Upper lobe of left lung (tissue), 6 donors: ENCODE data around the gene AAMP. TPM values are rescaled to one million over a fixed set of nuclear protein-coding genes. Genes with fewer than 3 reads are reported as not detected.

ENCODE experiments used
- ATAC-seq, 2 donors: fragments of 200-7000 bp; cut with Tn5 transposase; one replicate each; pipeline ENCODE4 v1.9.1; 2022; ENCODE audit warnings: mild to moderate bottlenecking in 2 of 2, moderate library complexity in 2 of 2; ENCODE audit not compliant: low FRiP score in 2 of 2
- DNase-seq, 2 donors: peaks; one replicate each; pipeline ENCODE4 v3.0.0-alpha.2; 2019 to 2020
- H3K27ac ChIP-seq, 4 donors: fragments of 200-600 bp; sonication (generic); one replicate each; pipeline ENCODE4 v1.5.1; 2016 to 2019
- H3K27me3 ChIP-seq, 4 donors: fragments of 200-600 bp; sonication (generic); one replicate each; pipeline ENCODE4 v1.5.1; 2017 to 2019
- H3K36me3 ChIP-seq, 4 donors: fragments of 200-600 bp; sonication (generic); one replicate each; pipeline ENCODE4 v1.5.1; 2016 to 2019
- H3K4me1 ChIP-seq, 4 donors: fragments of 200-600 bp; sonication (generic); one replicate each; pipeline ENCODE4 v1.5.1; 2018 to 2019
- H3K4me3 ChIP-seq, 4 donors: fragments of 200-600 bp; sonication (generic); one replicate each; pipeline ENCODE4 v1.5.1; 2017 to 2019; ENCODE audit warnings: mild to moderate bottlenecking in 2 of 4, moderate library complexity in 1 of 4
- H3K9me3 ChIP-seq, 4 donors: fragments of 200-600 bp; sonication (generic); one replicate each; pipeline ENCODE4 v1.5.1; 2018 to 2019
- CTCF ChIP-seq, 6 experiments: fragments of 450-650 bp in 4 of 6; fragments of 200-600 bp in 2 of 6; sonication (generic) in 2 of 6; IDR thresholded peaks; one replicate each; pipeline ENCODE4 v1.5.1; 2016 to 2019; ENCODE audit warnings: antibody characterized with exemption in 6 of 6
- EP300 ChIP-seq, 4 donors: sonication (generic); formaldehyde crosslinking; IDR thresholded peaks; one replicate each; pipeline ENCODE4 v1.5.1; 2017; ENCODE audit warnings: antibody characterized with exemption in 4 of 4, control low read depth in 2 of 4
- POLR2A ChIP-seq, 4 donors: fragments of 450-650 bp; IDR thresholded peaks; one replicate each; pipeline ENCODE4 v1.5.1; 2016 to 2017; ENCODE audit warnings: antibody characterized with exemption in 4 of 4, mild to moderate bottlenecking in 2 of 4
- POLR2AphosphoS5 ChIP-seq, 2 donors: sonication (generic); formaldehyde crosslinking; IDR thresholded peaks; one replicate each; pipeline ENCODE4 v1.5.1; 2017; ENCODE audit warnings: antibody characterized with exemption in 2 of 2
- WGBS, 2 donors: methylation state at CpG; one replicate each; pipeline ENCODE4 v1.1.5; 2017 to 2018; 5-methylcytosine and 5-hydroxymethylcytosine counted together
- total RNA-seq, 6 donors: library from RNA; depleted of rRNA in 4 of 6; stranded (reverse); fragments of >200 nt in 4 of 6; gene quantifications; one replicate each; pipeline versions ENCODE4 v1.1.0 to v1.2.1, GENCODE V29; 2016 to 2021
- donor health status: DM: no; HTN: no; CAD: no; lungs with moderate emphysema.
- donor health status: DM: no; HTN: yes; CAD: no; lungs with severe emphysema.

Gene AAMP
- total RNA-seq, 6 donors from 2014 or later: 67.1 to 168 (median 118) TPM

DNA sequence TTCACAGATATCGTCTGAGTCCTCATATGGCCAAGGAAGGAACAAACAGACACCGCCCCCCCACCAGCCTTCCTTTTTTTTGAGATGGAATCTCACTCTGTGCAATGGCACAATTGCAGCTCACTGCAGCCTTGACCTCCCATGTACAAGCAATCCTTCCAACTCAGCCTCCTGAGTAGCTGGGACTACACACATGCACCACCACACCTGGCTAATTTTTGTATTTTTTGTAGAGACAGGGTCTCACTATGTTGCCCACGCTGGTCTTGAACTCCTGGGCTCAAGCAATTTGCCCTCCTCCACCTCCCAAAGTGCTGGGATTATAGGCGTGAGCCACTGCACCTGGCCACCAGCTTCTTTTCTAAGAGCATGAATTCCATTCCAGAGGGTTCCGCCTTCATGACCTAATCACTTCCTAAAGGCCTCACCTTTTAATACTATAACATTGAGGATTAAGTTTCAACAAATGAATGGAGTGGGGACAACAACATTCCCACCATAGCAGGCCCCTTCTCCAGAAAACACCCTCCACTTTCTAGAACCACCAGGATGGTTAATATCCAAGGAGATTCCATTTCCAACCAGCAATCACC is 24.6 kb upstream of the AAMP start:
- no peaks in the 10 kb centered on the region for H3K9me3 ChIP-seq
- WGBS, 2 donors: 60 to 69% methylated on average over 5 of the region's 5 CpGs
- no peak for DNase-seq
- H3K36me3 ChIP-seq: no peaks in the 10 kb centered on the region
- H3K4me1 ChIP-seq: peaks cover 45 to 66% (median 54%) of the 10 kb centered on the region in 4 donors
- peak overlapping the region; percentile 78 to 99 (median 91) for H3K27ac ChIP-seq
- ATAC-seq: no peak
- H3K27me3 ChIP-seq: no peaks in the 10 kb centered on the region
- no peak overlapping the region for H3K4me3 ChIP-seq
- no peak for TF ChIP-seq POLR2A (IDR thresholded peaks at IDR 0.05)
- TF ChIP-seq CTCF (IDR thresholded peaks at IDR 0.05): no peak
- TF ChIP-seq EP300 (IDR thresholded peaks at IDR 0.05): no peak
- no peak for TF ChIP-seq POLR2AphosphoS5 (IDR thresholded peaks at IDR 0.05)

GRCh38 chr2:218293715-218294429 is 23.9 kb upstream of the AAMP start:
- DNase-seq (peak in 1 of 2 donors; percentile 63), ATAC-seq (no peak)
- TF ChIP-seq POLR2AphosphoS5 (IDR thresholded peaks at IDR 0.05): no peak
- TF ChIP-seq CTCF (IDR thresholded peaks at IDR 0.05): no peak
- no peak for TF ChIP-seq EP300 (IDR thresholded peaks at IDR 0.05)
- TF ChIP-seq POLR2A (IDR thresholded peaks at IDR 0.05): no peak
- Histone ChIP-seq H3K27ac (peak overlapping the region; percentile 78 to 100 (median 98)), H3K4me1 (peaks cover 51 to 73% (median 61%) of the 10 kb centered on the region in 4 donors), H3K4me3 (no peak overlapping the region), H3K9me3 (no peaks in the 10 kb centered on the region), H3K27me3 (no peaks in the 10 kb centered on the region), H3K36me3 (no peaks in the 10 kb centered on the region)
- WGBS, 2 donors: 45 to 51% methylated on average over 5 of the region's 5 CpGs

DNA sequence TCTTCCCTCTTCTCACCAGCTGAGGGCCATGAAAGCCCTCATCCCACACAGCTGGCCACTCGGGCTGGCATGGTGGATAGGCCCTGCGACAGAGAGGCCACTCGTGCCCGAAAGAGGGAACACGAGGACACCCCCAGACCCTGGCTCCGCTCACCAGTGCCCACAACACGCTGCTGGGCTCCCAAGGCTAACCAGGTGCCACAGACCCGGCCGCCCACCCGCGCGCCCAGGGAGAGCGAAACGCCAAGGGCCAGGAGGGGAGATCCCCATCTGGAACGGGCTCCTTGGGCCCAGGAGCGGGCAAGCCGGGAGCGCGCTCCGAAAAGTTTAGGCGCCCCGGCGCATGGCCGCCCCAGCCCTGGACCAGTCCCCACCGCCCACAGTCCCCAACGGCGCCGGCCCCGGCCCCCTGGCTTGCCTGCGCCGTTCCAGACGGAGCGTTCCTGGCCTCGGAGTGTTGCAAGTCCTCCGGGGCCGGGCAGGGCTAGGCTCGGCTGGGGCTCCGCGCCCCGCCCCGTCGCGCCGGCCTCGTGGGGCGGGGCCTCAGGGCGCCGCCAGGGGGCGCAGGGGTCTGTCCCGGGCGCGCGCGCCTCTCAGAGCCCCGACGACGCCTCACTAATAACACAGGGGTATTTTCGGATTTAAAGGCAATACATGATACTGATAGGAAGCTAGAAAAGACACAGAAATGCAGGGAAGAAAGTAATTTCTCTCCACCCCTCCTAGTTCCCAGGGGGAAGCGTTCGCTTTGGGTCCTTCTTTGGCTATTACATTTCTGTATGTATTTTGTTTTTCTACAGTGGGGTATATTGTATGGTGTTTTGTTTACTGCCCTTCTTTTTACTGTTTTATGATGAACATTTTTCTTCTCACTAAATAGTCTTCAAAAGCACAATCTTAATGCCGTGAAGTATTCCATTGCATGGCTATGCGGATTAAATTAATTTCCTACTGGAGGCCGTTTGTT is 22.4 kb upstream of the AAMP start, which contains the start of gene TMBIM1:
TMBIM1 (minus strand) TSS at position 456 of the 967 bp plus-strand sequence. CDS start 10,362 bp downstream, outside the sequence.
- peak within 1 kb of the TSS; percentile 80 to 97 (median 88) for H3K4me3 ChIP-seq
- TF ChIP-seq CTCF (IDR thresholded peaks at IDR 0.05) (peak; percentile 95 to 100 (median 96)), EP300 (IDR thresholded peaks at IDR 0.05) (no peak), POLR2AphosphoS5 (IDR thresholded peaks at IDR 0.05) (peak; percentile 81 to 94), POLR2A (IDR thresholded peaks at IDR 0.05) (peak in 3 of 4 donors; percentile 78 to 95 (median 94))
- peak; percentile 91 to 96 for ATAC-seq
- peak; percentile 89 to 97 for DNase-seq
- peaks cover 67 to 88% (median 76%) of the 10 kb centered on the region in 4 donors for H3K4me1 ChIP-seq
- H3K27ac ChIP-seq: peak within 1 kb of the TSS; percentile 97 to 100 (median 99)
- no peaks in the 10 kb centered on the region for H3K36me3 ChIP-seq
- no peaks in the 10 kb centered on the region for H3K9me3 ChIP-seq
- no peaks in the 10 kb centered on the region for H3K27me3 ChIP-seq
- WGBS, 2 donors: 10 to 21% methylated on average over 10 to 22 of the region's 63 CpGs

GRCh38 chr2:218291318-218292047 is 21.5 kb upstream of the AAMP start:
- Histone ChIP-seq H3K27me3 (no peaks in the 10 kb centered on the region), H3K27ac (peak overlapping the region; percentile 97 to 100 (median 99)), H3K4me1 (peaks cover 67 to 93% (median 84%) of the 10 kb centered on the region in 4 donors), H3K4me3 (peak overlapping the region; percentile 80 to 97 (median 88)), H3K9me3 (no peaks in the 10 kb centered on the region), H3K36me3 (no peaks in the 10 kb centered on the region)
- 14 to 21% methylated on average over 9 to 12 of the region's 12 CpGs for WGBS, 2 donors
- DNase-seq (peak in 1 of 2 donors; percentile 67), ATAC-seq (peak; percentile 0 to 8)
- TF ChIP-seq POLR2A (IDR thresholded peaks at IDR 0.05): peak in 1 of 4 donors; percentile 17
- TF ChIP-seq EP300 (IDR thresholded peaks at IDR 0.05): no peak
- TF ChIP-seq POLR2AphosphoS5 (IDR thresholded peaks at IDR 0.05): peak in 1 of 2 donors; percentile 32
- no peak for TF ChIP-seq CTCF (IDR thresholded peaks at IDR 0.05)
